BLaER1 (cell line): ENCODE results near the gene IGSF9B.
A peak's percentile ranks its signal among the peaks of the same experiment; 100 is the strongest.

ENCODE experiments used
- H3K27ac ChIP-seq: shearing (Covaris generic); formaldehyde crosslinking; 2 replicates; pipeline ENCODE4 v1.8.1; 2022
- H3K27me3 ChIP-seq: shearing (Covaris generic); formaldehyde crosslinking; 2 replicates; pipeline ENCODE4 v1.8.1; 2022
- H3K36me3 ChIP-seq: shearing (Covaris generic); formaldehyde crosslinking; 2 replicates; pipeline ENCODE4 v1.8.1; 2022
- H3K4me1 ChIP-seq: shearing (Covaris generic); formaldehyde crosslinking; 2 replicates; pipeline ENCODE4 v1.8.1; 2022
- H3K4me2 ChIP-seq: shearing (Covaris generic); formaldehyde crosslinking; 2 replicates; pipeline ENCODE4 v1.8.1; 2022
- H3K4me3 ChIP-seq: shearing (Covaris generic); formaldehyde crosslinking; 2 replicates; pipeline ENCODE4 v1.8.1; 2022
- H3K9ac ChIP-seq: shearing (Covaris generic); formaldehyde crosslinking; 2 replicates; pipeline ENCODE4 v1.8.1; 2022
- H3K9me3 ChIP-seq: shearing (Covaris generic); formaldehyde crosslinking; 2 replicates; pipeline ENCODE4 v1.8.1; 2022
- H4K20me1 ChIP-seq: shearing (Covaris generic); formaldehyde crosslinking; 2 replicates; pipeline ENCODE4 v1.8.1; 2022
- Cebpa-rat ChIP-seq: shearing (Covaris generic); IDR thresholded peaks from 2 replicates; pipeline ENCODE4 v1.8.1; 2022

Gene IGSF9B

GRCh38 chr11:133925756-133926155 is 31.0 kb downstream of the IGSF9B start:
- no peaks in the 10 kb centered on the region for H3K36me3 ChIP-seq
- peaks cover 57% of the 10 kb centered on the region for H3K4me1 ChIP-seq
- H4K20me1 ChIP-seq: no peaks in the 10 kb centered on the region
- H3K4me2 ChIP-seq: peak overlapping the region; percentile 64; the same call in 1 of the 2 replicates
- H3K27ac ChIP-seq: no peak overlapping the region
- H3K9me3 ChIP-seq: no peaks in the 10 kb centered on the region
- H3K9ac ChIP-seq: no peak overlapping the region
- TF ChIP-seq Cebpa-rat: no peak
- no peak overlapping the region for H3K4me3 ChIP-seq
- H3K27me3 ChIP-seq: no peaks in the 10 kb centered on the region

GRCh38 chr11:133924661-133925060 is 32.1 kb downstream of the IGSF9B start:
- 0 out of 2 replicates have a peak overlapping the region, but pooled peaks have one; percentile 15 for H3K27ac ChIP-seq
- H3K27me3 ChIP-seq: no peaks in the 10 kb centered on the region
- TF ChIP-seq Cebpa-rat: no peak
- no peak overlapping the region for H3K4me3 ChIP-seq
- H4K20me1 ChIP-seq: no peaks in the 10 kb centered on the region
- H3K36me3 ChIP-seq: no peaks in the 10 kb centered on the region
- H3K9me3 ChIP-seq: no peaks in the 10 kb centered on the region
- H3K4me2 ChIP-seq: peak overlapping the region; percentile 64
- H3K4me1 ChIP-seq: peaks cover 57% of the 10 kb centered on the region
- no peak overlapping the region for H3K9ac ChIP-seq

- Histone ChIP-seq H3K4me2 (peak overlapping the region; percentile 64; the same call in 1 of the 2 replicates), H3K4me1 (peaks cover 51% of the 10 kb centered on the region), H3K9ac (no peak overlapping the region), H4K20me1 (no peaks in the 10 kb centered on the region; the same call in 1 of the 2 replicates), H3K27me3 (no peaks in the 10 kb centered on the region), H3K9me3 (no peaks in the 10 kb centered on the region), H3K36me3 (no peaks in the 10 kb centered on the region), H3K27ac (no peak overlapping the region), H3K4me3 (no peak overlapping the region)
- no peak for TF ChIP-seq Cebpa-rat
Observed at GRCh38 chr11:133922078-133922870, 34.5 kb downstream of the IGSF9B start.

DNA sequence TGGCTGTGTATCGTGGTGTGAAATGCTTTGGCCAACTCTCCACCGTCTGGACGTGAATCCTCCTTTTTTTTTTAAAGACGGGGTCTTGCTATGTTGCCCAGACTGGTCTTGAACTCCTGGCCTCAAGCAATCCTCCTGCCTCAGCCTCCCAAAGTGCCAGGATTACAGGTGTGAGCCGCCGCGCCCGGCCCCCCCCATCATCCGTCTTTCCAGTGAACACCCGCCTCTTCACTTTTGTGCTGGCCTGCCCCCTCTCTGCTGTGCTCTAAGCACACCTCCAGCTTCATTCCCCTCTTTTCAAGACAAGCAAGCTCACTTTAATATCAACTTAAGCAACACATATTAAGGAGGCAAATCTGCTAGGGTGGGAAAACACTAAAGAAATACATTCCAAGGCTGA is 35.3 kb downstream of the IGSF9B start:
- H3K4me2 ChIP-seq: no peak overlapping the region
- no peaks in the 10 kb centered on the region for H3K36me3 ChIP-seq
- no peak overlapping the region for H3K27ac ChIP-seq
- no peak for TF ChIP-seq Cebpa-rat
- H3K4me1 ChIP-seq: peaks cover 56% of the 10 kb centered on the region
- H4K20me1 ChIP-seq: no peaks in the 10 kb centered on the region; the same call in 1 of the 2 replicates
- no peak overlapping the region for H3K4me3 ChIP-seq
- no peak overlapping the region for H3K9ac ChIP-seq
- H3K27me3 ChIP-seq: no peaks in the 10 kb centered on the region
- H3K9me3 ChIP-seq: no peaks in the 10 kb centered on the region

GRCh38 chr11:133921026-133921425 is 35.7 kb downstream of the IGSF9B start:
- no peak overlapping the region for H3K9ac ChIP-seq
- TF ChIP-seq Cebpa-rat: no peak
- H3K27ac ChIP-seq: no peak overlapping the region
- H3K4me2 ChIP-seq: no peak overlapping the region
- H3K36me3 ChIP-seq: no peaks in the 10 kb centered on the region
- H3K4me1 ChIP-seq: peaks cover 56% of the 10 kb centered on the region
- no peaks in the 10 kb centered on the region for H3K27me3 ChIP-seq
- H3K9me3 ChIP-seq: no peaks in the 10 kb centered on the region
- no peaks in the 10 kb centered on the region; the same call in 1 of the 2 replicates for H4K20me1 ChIP-seq
- H3K4me3 ChIP-seq: no peak overlapping the region

DNA sequence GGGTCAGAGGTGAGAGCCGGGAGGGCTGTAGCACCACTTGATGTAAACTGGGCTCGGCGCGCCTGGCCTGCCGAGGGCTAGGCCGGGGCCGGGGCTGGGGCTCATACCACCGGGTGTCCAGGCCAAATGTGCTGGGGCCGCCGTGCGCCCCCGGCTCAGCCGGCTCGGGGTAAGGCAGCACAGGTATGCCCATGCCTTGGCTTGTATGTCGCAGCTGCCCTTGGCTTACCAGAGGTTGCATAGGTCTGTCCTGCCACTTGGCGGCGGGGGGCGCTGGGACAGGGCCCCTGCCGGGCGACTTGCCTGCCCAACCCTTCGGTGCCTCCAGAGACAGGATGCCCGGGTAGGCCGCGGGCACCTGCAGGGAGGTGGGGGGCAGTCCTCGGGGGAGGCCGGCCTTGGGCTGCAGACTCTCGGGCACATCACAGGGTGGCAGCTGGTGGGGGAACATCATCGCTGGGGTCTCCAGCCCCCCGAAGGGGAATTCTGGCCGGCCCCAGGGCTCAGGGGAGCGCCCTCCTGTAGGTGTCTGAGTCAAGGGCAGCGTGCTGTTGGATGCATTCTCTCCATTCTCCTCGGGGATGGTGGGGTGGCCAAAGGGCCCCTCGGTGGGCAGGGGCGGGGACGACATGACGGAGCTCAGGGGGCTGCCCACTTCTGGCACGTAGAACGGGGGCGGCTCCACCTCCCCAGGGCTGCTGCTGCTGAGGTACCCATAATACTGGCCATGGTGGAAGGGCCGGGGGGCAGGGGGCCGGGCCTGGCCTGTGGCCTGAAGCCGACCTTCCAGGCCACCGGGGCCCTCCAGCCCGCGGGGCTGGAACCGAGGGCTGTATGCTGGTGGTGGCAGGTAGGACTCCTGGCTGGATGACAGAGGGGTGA is 36.4 kb downstream of the IGSF9B start:
- H3K27ac ChIP-seq: no peak overlapping the region
- H3K4me2 ChIP-seq: no peak overlapping the region
- H3K4me1 ChIP-seq: peaks cover 52% of the 10 kb centered on the region
- H3K9me3 ChIP-seq: no peaks in the 10 kb centered on the region
- H3K36me3 ChIP-seq: no peaks in the 10 kb centered on the region
- no peak for TF ChIP-seq Cebpa-rat
- H4K20me1 ChIP-seq: no peaks in the 10 kb centered on the region; the same call in 1 of the 2 replicates
- no peaks in the 10 kb centered on the region for H3K27me3 ChIP-seq
- H3K9ac ChIP-seq: no peak overlapping the region
- no peak overlapping the region for H3K4me3 ChIP-seq

- TF ChIP-seq Cebpa-rat: no peak
- H3K9ac ChIP-seq: no peak overlapping the region
- H3K4me1 ChIP-seq: peaks cover 51% of the 10 kb centered on the region
Observed at GRCh38 chr11:133919330-133920108, 37.2 kb downstream of the IGSF9B start.

GRCh38 chr11:133918608-133919260 is 38.0 kb downstream of the IGSF9B start:
- H3K9me3 ChIP-seq: no peaks in the 10 kb centered on the region
- no peak for TF ChIP-seq Cebpa-rat
- peak overlapping the region; percentile 51 for H3K4me2 ChIP-seq

More at GRCh38 chr11:133919330-133920108, 37.2 kb downstream of the IGSF9B start:
- Histone ChIP-seq H3K4me3 (no peak overlapping the region), H3K9me3 (no peaks in the 10 kb centered on the region), H3K36me3 (no peaks in the 10 kb centered on the region), H3K27me3 (no peaks in the 10 kb centered on the region), H4K20me1 (no peaks in the 10 kb centered on the region; the same call in 1 of the 2 replicates), H3K27ac (no peak overlapping the region), H3K4me2 (peak overlapping the region; percentile 51)

More at GRCh38 chr11:133918608-133919260, 38.0 kb downstream of the IGSF9B start:
- no peaks in the 10 kb centered on the region; the same call in 1 of the 2 replicates for H4K20me1 ChIP-seq
- no peak overlapping the region for H3K4me3 ChIP-seq
- H3K36me3 ChIP-seq: no peaks in the 10 kb centered on the region
- no peak overlapping the region for H3K9ac ChIP-seq
- peaks cover 45% of the 10 kb centered on the region for H3K4me1 ChIP-seq
- H3K27me3 ChIP-seq: no peaks in the 10 kb centered on the region
- no peak overlapping the region for H3K27ac ChIP-seq
